H1 (cell line): ENCODE data around the gene MAP4K4. TPM values are rescaled to one million over a fixed set of nuclear protein-coding genes. Genes with fewer than 3 reads are reported as not detected.

Source experiments
- CTCF ChIA-PET: fragments of 300-600 bp; sonication (Branson Sonifier 250); formaldehyde crosslinking; loops from one replicate; lab custom pipeline; 2021; ENCODE audit not compliant: partially characterized antibody; lab: Charles Lee
- POLR2A ChIA-PET: fragments of 300-600 bp; sonication (Branson Sonifier 250); formaldehyde crosslinking; loops from one replicate; lab custom pipeline; 2021; ENCODE audit warnings: inconsistent platforms; ENCODE audit not compliant: partially characterized antibody; lab: Charles Lee
- DNase-seq, 2 experiments: peaks; one replicate each; pipeline versions ENCODE4 v3.0.0 to v3.0.0-alpha.2; 2010 to 2022; ENCODE audit warnings: low spot score in 2 of 2, low read depth in 1 of 2, mixed read lengths in 1 of 2
- FAIRE-seq: peaks from 2 replicates; lab custom pipeline; 2011; peaks lifted over from hg19 to GRCh38; lab: Jason Lieb, UNC
- H2AFZ ChIP-seq: 2 replicates; pipeline ENCODE4 v1.8.1; 2012; ENCODE audit warnings: low read length, inconsistent platforms
- H2AK5ac ChIP-seq: 2 replicates; pipeline ENCODE4 v1.6.1; 2013; ENCODE audit warnings: low read depth, low read length
- H2BK120ac ChIP-seq: replicated peaks from 2 replicates; pipeline ENCODE3; 2013; ENCODE audit warnings: low read depth, low read length, inconsistent platforms
- H2BK12ac ChIP-seq: 2 replicates; pipeline ENCODE4 v1.6.1; 2013; ENCODE audit warnings: low read depth, low read length
- H2BK15ac ChIP-seq: 2 replicates; pipeline ENCODE4 v1.6.1; 2013; ENCODE audit warnings: low read length
- H2BK20ac ChIP-seq: 2 replicates; pipeline ENCODE4 v1.6.1; 2013; ENCODE audit warnings: low read length
- H2BK5ac ChIP-seq: 2 replicates; pipeline ENCODE4 v1.6.1; 2013; ENCODE audit warnings: low read depth, low read length
- H3K14ac ChIP-seq: 2 replicates; pipeline ENCODE4 v1.6.1; 2013; ENCODE audit warnings: inconsistent platforms; ENCODE audit not compliant: insufficient read length
- H3K18ac ChIP-seq: 2 replicates; pipeline ENCODE4 v1.6.1; 2013; ENCODE audit warnings: low read length; ENCODE audit errors: extremely low read depth
- H3K23ac ChIP-seq: 2 replicates; pipeline ENCODE4 v1.6.1; 2013; ENCODE audit warnings: inconsistent platforms; ENCODE audit not compliant: insufficient read length
- H3K23me2 ChIP-seq: 2 replicates; pipeline ENCODE4 v1.6.1; 2013; ENCODE audit warnings: low read depth, low read length
- H3K27ac ChIP-seq: 2 replicates; pipeline ENCODE4 v1.6.1; 2011; ENCODE audit warnings: low read depth, low read length, inconsistent platforms
- H3K27me3 ChIP-seq, 4 experiments: replicated peaks in 1 of 4; 1 replicate in 1 of 4; 2 replicates in 3 of 4; pipeline versions ENCODE4 v1.6.1 to v1.8.1; 2011 to 2013; ENCODE audit warnings: low read length in 3 of 4, mild to moderate bottlenecking in 3 of 4, inconsistent platforms in 2 of 4, mixed read lengths in 2 of 4, moderate library complexity in 1 of 4; ENCODE audit not compliant: control insufficient read depth in 3 of 4, insufficient read depth in 3 of 4; ENCODE audit errors: extremely low read depth in 1 of 4
- H3K36me3 ChIP-seq, 4 experiments: 2 replicates each; pipeline versions ENCODE4 v1.6.1 to v1.8.1; 2011 to 2013; ENCODE audit warnings: mild to moderate bottlenecking in 4 of 4, low read length in 3 of 4, moderate library complexity in 2 of 4, control low read depth in 1 of 4, inconsistent platforms in 1 of 4; ENCODE audit not compliant: insufficient read depth in 4 of 4, control insufficient read depth in 2 of 4
- H3K4ac ChIP-seq: replicated peaks from 2 replicates; pipeline ENCODE3; 2013; ENCODE audit warnings: low read length, low read depth, mixed read lengths, inconsistent platforms; ENCODE audit not compliant: insufficient read length
- H3K4me1 ChIP-seq, 4 experiments: replicated peaks in 1 of 4; 1 replicate in 1 of 4; 2 replicates in 3 of 4; pipeline versions ENCODE4 v1.6.1 to v1.8.1; 2011 to 2013; ENCODE audit warnings: low read length in 3 of 4, inconsistent platforms in 2 of 4, mixed read lengths in 1 of 4; ENCODE audit not compliant: insufficient read depth in 4 of 4, control insufficient read depth in 3 of 4
- H3K4me2 ChIP-seq, 2 experiments: 2 replicates each; pipeline versions ENCODE4 v1.6.1 to v1.8.1; 2011 to 2013; ENCODE audit warnings: low read depth in 2 of 2, low read length in 2 of 2, control low read depth in 1 of 2, inconsistent platforms in 1 of 2, mild to moderate bottlenecking in 1 of 2; ENCODE audit not compliant: insufficient read depth in 1 of 2
- H3K4me3 ChIP-seq, 4 experiments: fragments of 200-600, 300-600 bp in 1 of 4; sonication (generic), shearing (Covaris generic), sonication (Bioruptor Twin) in 1 of 4; 2 replicates each; pipeline versions ENCODE4 v1.5.1 to v1.8.1; 2011 to 2016; ENCODE audit warnings: low read length in 4 of 4, low read depth in 3 of 4, control low read depth in 2 of 4, inconsistent platforms in 2 of 4, mild to moderate bottlenecking in 2 of 4, mixed read lengths in 1 of 4, moderate library complexity in 1 of 4; ENCODE audit not compliant: insufficient read depth in 2 of 4; ENCODE audit errors: extremely low read depth in 1 of 4
- H3K56ac ChIP-seq: replicated peaks from 2 replicates; pipeline ENCODE3; 2013; ENCODE audit warnings: low read depth, mild to moderate bottlenecking, mixed read lengths, low read length, inconsistent platforms; ENCODE audit not compliant: insufficient read length
- H3K79me1 ChIP-seq: 2 replicates; pipeline ENCODE4 v1.6.1; 2013; ENCODE audit warnings: low read depth, low read length, control low read depth
- H3K79me2 ChIP-seq, 2 experiments: 2 replicates each; pipeline versions ENCODE4 v1.6.1 to v1.8.1; 2012 to 2013; ENCODE audit warnings: low read length in 2 of 2, mild to moderate bottlenecking in 2 of 2, inconsistent platforms in 1 of 2; ENCODE audit not compliant: insufficient read depth in 2 of 2, control insufficient read depth in 1 of 2
- H3K9ac ChIP-seq, 4 experiments: replicated peaks in 1 of 4; 1 replicate in 1 of 4; 2 replicates in 3 of 4; pipeline versions ENCODE4 v1.6.1 to v1.8.1; 2011 to 2013; ENCODE audit warnings: low read depth in 3 of 4, low read length in 3 of 4, control low read depth in 2 of 4, mild to moderate bottlenecking in 2 of 4, moderate library complexity in 2 of 4, inconsistent platforms in 1 of 4; ENCODE audit errors: extremely low read depth in 1 of 4
- H3K9me3 ChIP-seq, 2 experiments: 2 replicates each; pipeline versions ENCODE4 v1.6.1 to v1.8.1; 2012 to 2013; ENCODE audit warnings: mild to moderate bottlenecking in 2 of 2, moderate library complexity in 2 of 2, control low read depth in 1 of 2, inconsistent platforms in 1 of 2, low read depth in 1 of 2, low read length in 1 of 2, mixed read lengths in 1 of 2; ENCODE audit not compliant: insufficient read depth in 2 of 2
- H4K20me1 ChIP-seq, 2 experiments: replicated peaks in 1 of 2; 2 replicates each; pipeline versions ENCODE3 to v1.8.1; 2011 to 2013; ENCODE audit warnings: inconsistent platforms in 2 of 2, low read length in 2 of 2, mild to moderate bottlenecking in 1 of 2; ENCODE audit not compliant: insufficient read depth in 2 of 2, control insufficient read depth in 1 of 2
- H4K5ac ChIP-seq: 2 replicates; pipeline ENCODE4 v1.6.1; 2013; ENCODE audit warnings: low read length, low read depth, mixed read lengths, inconsistent platforms; ENCODE audit not compliant: insufficient read length
- H4K8ac ChIP-seq: 2 replicates; pipeline ENCODE4 v1.8.0; 2013; ENCODE audit warnings: mild to moderate bottlenecking, moderate library complexity, low read length, inconsistent platforms; ENCODE audit not compliant: insufficient read depth; ENCODE audit errors: extremely low read depth
- H4K91ac ChIP-seq: replicated peaks from 2 replicates; pipeline ENCODE3; 2013; ENCODE audit warnings: low read length, mixed read lengths, inconsistent platforms; ENCODE audit not compliant: insufficient read length
- BACH1 ChIP-seq: IDR thresholded peaks from 2 replicates; pipeline ENCODE4 v1.6.1; 2012; ENCODE audit warnings: low read length, improper control_type of control experiment
- CTBP2 ChIP-seq: IDR thresholded peaks from 2 replicates; pipeline ENCODE4 v1.7.0; 2011; ENCODE audit warnings: borderline replicate concordance, mild to moderate bottlenecking, moderate library complexity, mixed read lengths, low read length; ENCODE audit not compliant: insufficient read depth, insufficient read length
- GABPA ChIP-seq: IDR thresholded peaks from 2 replicates; pipeline ENCODE4 v1.6.1; 2011; ENCODE audit warnings: mild to moderate bottlenecking, low read length, moderate library complexity, borderline replicate concordance; ENCODE audit not compliant: insufficient read depth
- NANOG ChIP-seq: IDR thresholded peaks from 2 replicates; pipeline ENCODE4 v1.6.1; 2011; ENCODE audit warnings: low read length, low read depth, mild to moderate bottlenecking, inconsistent platforms; ENCODE audit not compliant: insufficient read depth, poor library complexity, severe bottlenecking
- PHF8 ChIP-seq: fragments of 200-600 bp; sonication (generic); conservative IDR thresholded peaks from 2 replicates; pipeline ENCODE4 v1.7.1; 2012; ENCODE audit warnings: low read depth, mild to moderate bottlenecking, inconsistent platforms, low read length, moderate library complexity
- POLR2AphosphoS5 ChIP-seq: IDR thresholded peaks from 2 replicates; pipeline ENCODE4 v1.6.1; 2011; ENCODE audit warnings: low read depth, low read length
- TAF7 ChIP-seq: optimal IDR thresholded peaks from 2 replicates; pipeline ENCODE3; 2011; ENCODE audit warnings: low read depth, mild to moderate bottlenecking, inconsistent platforms, low read length, moderate library complexity, borderline replicate concordance
- TEAD4 ChIP-seq: IDR thresholded peaks from 2 replicates; pipeline ENCODE4 v1.6.1; 2012; ENCODE audit warnings: low read depth, low read length, inconsistent platforms, mixed read lengths
- WGBS, 2 experiments: shearing (Covaris generic) in 1 of 2; methylation state at CpG; one replicate each; pipeline versions ENCODE4 v1.1.6 to v1.1.7; 2013 to 2015; ENCODE audit warnings: low lambda C conversion rate in 2 of 2, mixed read lengths in 2 of 2, inconsistent platforms in 1 of 2, low coverage in 1 of 2, missing lambda C conversion rate in 1 of 2; ENCODE audit not compliant: insufficient replicate concordance in 2 of 2, insufficient coverage in 1 of 2, insufficient read length in 1 of 2; ENCODE audit errors: extremely low coverage in 1 of 2, missing lambda C conversion rate in 1 of 2; 5-methylcytosine and 5-hydroxymethylcytosine counted together
- polyA plus RNA-seq, 7 experiments: library from polyadenylated mRNA; depleted of rRNA in 3 of 7; stranded (reverse) in 5 of 7; unstranded in 2 of 7; fragments of >200 nt in 5 of 7; fragments of 200-250 nt in 2 of 7; gene quantifications; 1 replicate in 5 of 7; 2 replicates in 1 of 7; 4 replicates in 1 of 7; pipeline versions ENCODE4 v1.2.1 to v1.2.3, GENCODE V29; 2011 to 2013; ENCODE audit warnings: missing spikeins in 2 of 7, mixed read lengths in 2 of 7
- total RNA-seq: library from RNA; stranded (reverse); fragmentation: NEBNext Ultra II Directional; extraction: Animal tissue kit (Norgen Biotek cat#: 25700); gene quantifications from 2 replicates; pipeline ENCODE4 v1.2.1, GENCODE V29; 2021

MAP4K4 gene
- total and polyA plus RNA-seq, 2 of the 8 experiments (the other 6 are each of a cell fraction or from before 2014, with no cell fraction given) = 53.2 to 138 TPM

DNA sequence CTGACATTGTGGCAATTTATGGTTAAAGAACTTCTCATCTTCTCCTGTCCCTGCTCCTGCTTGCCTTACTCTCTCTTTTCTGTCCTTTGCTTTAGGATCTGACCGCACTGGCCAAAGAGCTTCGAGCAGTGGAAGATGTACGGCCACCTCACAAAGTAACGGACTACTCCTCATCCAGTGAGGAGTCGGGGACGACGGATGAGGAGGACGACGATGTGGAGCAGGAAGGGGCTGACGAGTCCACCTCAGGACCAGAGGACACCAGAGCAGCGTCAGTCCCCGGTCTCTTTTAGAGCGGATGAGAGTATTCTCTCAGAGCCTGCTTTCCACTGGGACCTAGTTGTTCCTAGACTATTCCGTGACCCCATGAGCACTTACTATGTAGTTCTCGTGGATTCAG is 172.0 kb downstream of the MAP4K4 start:
- Histone ChIP-seq H4K20me1 (peaks cover 1 to 5% of the 10 kb centered on the region in 2 experiments), H2BK5ac (no peak overlapping the region), H4K8ac (no peak overlapping the region), H2AK5ac (no peak overlapping the region), H3K23me2 (no peaks in the 10 kb centered on the region; the same call in 1 of the 2 replicates), H4K91ac (no peak overlapping the region), H2BK12ac (no peak overlapping the region), H3K36me3 (peaks cover 29 to 77% (median 73%) of the 10 kb centered on the region in 4 experiments), H2AFZ (no peak overlapping the region), H3K9me3 (no peaks in the 10 kb centered on the region), H2BK15ac (no peak overlapping the region), H3K14ac (no peak overlapping the region), H3K4me2 (no peak overlapping the region), H3K79me1 (no peaks in the 10 kb centered on the region), H4K5ac (no peak overlapping the region), H3K23ac (no peak overlapping the region), H3K9ac (no peak overlapping the region), H2BK20ac (no peak overlapping the region), H3K4me1 (no peaks in the 10 kb centered on the region), H3K4ac (peak overlapping the region; percentile 14), H3K18ac (no peak overlapping the region), H3K27me3 (no peaks in the 10 kb centered on the region), H3K79me2 (no peaks in the 10 kb centered on the region), H3K4me3 (no peak overlapping the region), H3K27ac (no peak overlapping the region), H3K56ac (no peak overlapping the region), H2BK120ac (no peak overlapping the region)
- DNase-seq (no peak), FAIRE-seq (no peak)
- CTCF ChIA-PET = interaction anchor here (0.7 kb wide), 1 partner anchor 12 kb away, joined by 3 read pairs; no protein-coding TSS in a partner anchor
- WGBS, 2 experiments = 92% methylated on average over 15 of the region's 15 CpGs; no CpG with 5 or more reads in 1 of the 2 experiments
- TF ChIP-seq CTBP2 (no peak), TAF7 (no peak), TEAD4 (no peak), NANOG (no peak), PHF8 (no peak), BACH1 (no peak), GABPA (no peak), POLR2AphosphoS5 (no peak)
- POLR2A ChIA-PET = no interaction called here
